HCT116 (cell line): ENCODE measurements around the gene COL19A1. TPM values are rescaled to one million over a fixed set of nuclear protein-coding genes. Genes with fewer than 3 reads are reported as not detected.

Experiments
- ATAC-seq: fragments of 200-7000 bp; cut with Tn5 transposase; 2 replicates; pipeline ENCODE4 v1.9.1; 2020; ENCODE audit warnings: mild to moderate bottlenecking, moderate library complexity
- BruUV-seq: library from RNA; stranded (reverse); fragments of 400-500 nt; replicated peaks from 2 replicates; lab custom pipeline; 2021; lab: Mats Ljungman, UMichigan
- CTCF ChIA-PET: fragments of 300-600 bp; sonication (Branson Sonifier 250); formaldehyde crosslinking; loops from one replicate; lab custom pipeline; 2021; ENCODE audit warnings: antibody characterized with exemption; lab: Charles Lee
- POLR2A ChIA-PET: fragments of 300-600, 350-600 bp; sonication (Branson Sonifier 250); formaldehyde crosslinking; loops from one replicate; lab custom pipeline; 2021; ENCODE audit warnings: antibody characterized with exemption; lab: Charles Lee
- RAD21 ChIA-PET, 2 experiments: fragments of 300-600 bp; sonication (Branson Sonifier 250); formaldehyde crosslinking; loops; one replicate each; lab custom pipeline; 2023; ENCODE audit warnings: low total read pairs in 2 of 2; ENCODE audit not compliant: uncharacterized antibody in 2 of 2, unreplicated experiment in 2 of 2, low non-redundant PET in 1 of 2; lab: Charles Lee
- DNase-seq: peaks from one replicate; pipeline ENCODE4 v3.0.0-alpha.2; 2010; ENCODE audit warnings: low read depth, low spot score
- H2AFZ ChIP-seq: fragments of 200-600 bp; shearing (Covaris generic), sonication (generic); 2 replicates; pipeline ENCODE4 v1.6.1; 2017; ENCODE audit warnings: low read depth, mixed run types, mixed read lengths, antibody characterized with exemption, low read length; ENCODE audit not compliant: poor library complexity, severe bottlenecking
- H3K27ac ChIP-seq: 2 replicates; pipeline ENCODE4 v1.5.1; 2012; ENCODE audit warnings: low read depth, low read length
- H3K27me3 ChIP-seq: fragments of 200-600 bp; sonication (generic); 2 replicates; pipeline ENCODE4 v1.6.1; 2016; ENCODE audit warnings: mixed run types, low read length, mixed read lengths; ENCODE audit not compliant: insufficient read depth
- H3K36me3 ChIP-seq, 2 experiments: fragments of 200-500 bp in 1 of 2; fragments of 200-600 bp in 1 of 2; sonication (Bioruptor generic) in 1 of 2; sonication (generic) in 1 of 2; 2 replicates each; pipeline versions ENCODE4 v1.5.1 to v1.6.1; 2014 to 2016; ENCODE audit warnings: low read length in 2 of 2, inconsistent platforms in 1 of 2, mixed read lengths in 1 of 2, mixed run types in 1 of 2; ENCODE audit not compliant: insufficient read depth in 2 of 2, control insufficient read depth in 1 of 2
- H3K4me1 ChIP-seq, 2 experiments: fragments of 200-600 bp in 1 of 2; sonication (generic) in 1 of 2; 2 replicates each; pipeline versions ENCODE4 v1.5.1 to v1.6.1; 2012 to 2017; ENCODE audit warnings: low read length in 2 of 2, inconsistent platforms in 1 of 2, mild to moderate bottlenecking in 1 of 2, mixed read lengths in 1 of 2, mixed run types in 1 of 2, moderate library complexity in 1 of 2; ENCODE audit not compliant: insufficient read depth in 2 of 2, control insufficient read depth in 1 of 2
- H3K4me2 ChIP-seq: fragments of 200-600 bp; sonication (generic); 2 replicates; pipeline ENCODE4 v1.6.1; 2017; ENCODE audit warnings: mixed run types, low read length, mixed read lengths
- H3K4me3 ChIP-seq, 2 experiments: fragments of 200-600 bp in 1 of 2; sonication (generic) in 1 of 2; replicated peaks in 1 of 2; 2 replicates each; pipeline ENCODE4 v1.5.1; 2011 to 2016; ENCODE audit warnings: low read length in 2 of 2, control low read depth in 1 of 2, low read depth in 1 of 2, mild to moderate bottlenecking in 1 of 2, mixed read lengths in 1 of 2, mixed run types in 1 of 2
- H3K79me2 ChIP-seq: fragments of 200-600 bp; sonication (generic); 2 replicates; pipeline ENCODE4 v1.6.1; 2017; ENCODE audit warnings: mild to moderate bottlenecking, mixed run types, low read length, moderate library complexity, mixed read lengths; ENCODE audit not compliant: insufficient read depth
- H3K9ac ChIP-seq: fragments of 200-600 bp; sonication (generic); 2 replicates; pipeline ENCODE4 v1.6.1; 2016; ENCODE audit warnings: low read length, mixed read lengths
- H3K9me2 ChIP-seq: fragments of 200-600 bp; sonication (generic), shearing (Covaris generic); 2 replicates; pipeline ENCODE4 v1.6.1; 2017; ENCODE audit warnings: mixed run types, mild to moderate bottlenecking, moderate library complexity; ENCODE audit not compliant: insufficient read depth
- H3K9me3 ChIP-seq, 2 experiments: fragments of 200-500 bp in 1 of 2; fragments of 200-600 bp in 1 of 2; sonication (Bioruptor generic) in 1 of 2; sonication (generic) in 1 of 2; 2 replicates each; pipeline ENCODE4 v1.6.1; 2014 to 2017; ENCODE audit warnings: low read length in 2 of 2, mixed read lengths in 2 of 2, inconsistent platforms in 1 of 2, low read depth in 1 of 2, mild to moderate bottlenecking in 1 of 2, mixed run types in 1 of 2, moderate library complexity in 1 of 2; ENCODE audit not compliant: control insufficient read depth in 1 of 2, insufficient read depth in 1 of 2
- H4K20me1 ChIP-seq: fragments of 200-600 bp; sonication (generic), shearing (Covaris generic); 2 replicates; pipeline ENCODE4 v1.6.1; 2017; ENCODE audit warnings: mixed run types, mild to moderate bottlenecking, moderate library complexity; ENCODE audit not compliant: insufficient read depth
- CBX3 ChIP-seq: IDR thresholded peaks from 2 replicates; pipeline ENCODE4 v1.6.1; 2012; ENCODE audit warnings: low read depth
- CEBPB ChIP-seq: IDR thresholded peaks from 2 replicates; pipeline ENCODE4 v1.6.1; 2012; ENCODE audit warnings: low read depth
- EGR1 ChIP-seq: IDR thresholded peaks from 2 replicates; pipeline ENCODE4 v1.6.1; 2012; ENCODE audit warnings: low read depth
- ELF1 ChIP-seq: IDR thresholded peaks from 2 replicates; pipeline ENCODE4 v1.6.1; 2012; ENCODE audit warnings: low read depth, borderline replicate concordance
- EZH2 ChIP-seq: fragments of 200-600 bp; sonication (generic); IDR thresholded peaks from 2 replicates; pipeline ENCODE4 v1.6.1; 2017; ENCODE audit warnings: antibody characterized with exemption, mixed run types
- EZH2phosphoT487 ChIP-seq: fragments of 200-600 bp; IDR thresholded peaks from 2 replicates; pipeline ENCODE4 v1.6.1; 2018; ENCODE audit warnings: antibody characterized with exemption, borderline replicate concordance
- FOSL1 ChIP-seq: IDR thresholded peaks from 2 replicates; pipeline ENCODE4 v1.6.1; 2012; ENCODE audit warnings: low read depth
- JUND ChIP-seq: IDR thresholded peaks from 2 replicates; pipeline ENCODE4 v1.6.1; 2012
- POLR2AphosphoS5 ChIP-seq: IDR thresholded peaks from 2 replicates; pipeline ENCODE4 v1.6.1; 2011; ENCODE audit warnings: mild to moderate bottlenecking, low read depth, low read length, moderate library complexity
- RAD21 ChIP-seq: IDR thresholded peaks from 2 replicates; pipeline ENCODE4 v1.6.1; 2012; ENCODE audit warnings: low read depth, mild to moderate bottlenecking
- SP1 ChIP-seq: IDR thresholded peaks from 2 replicates; pipeline ENCODE4 v1.6.1; 2012; ENCODE audit warnings: low read depth
- SRF ChIP-seq: IDR thresholded peaks from 2 replicates; pipeline ENCODE4 v1.6.1; 2012; ENCODE audit warnings: low read depth
- TCF7L2 ChIP-seq: IDR thresholded peaks from 2 replicates; pipeline ENCODE4 v1.7.0; 2011; ENCODE audit warnings: borderline replicate concordance, inconsistent platforms; ENCODE audit not compliant: insufficient read depth, insufficient read length; ENCODE audit errors: extremely low read depth
- YY1 ChIP-seq: IDR thresholded peaks from 2 replicates; pipeline ENCODE4 v1.6.1; 2011; ENCODE audit warnings: low read length, low read depth, moderate library complexity, mild to moderate bottlenecking; ENCODE audit not compliant: insufficient replicate concordance; ENCODE audit errors: extremely low read depth
- ZFX ChIP-seq: fragments of 450-650 bp; IDR thresholded peaks from 2 replicates; pipeline ENCODE4 v1.6.1; 2017
- intact Hi-C: fragments of 100-400 bp; cut with micrococcal nuclease; formaldehyde crosslinking; loops from 2 replicates; pipeline ENCODE4 v1.10.0; 2022
- total RNA-seq: library from RNA; stranded (reverse); gene quantifications from one replicate; pipeline ENCODE4 v1.2.1, GENCODE V29; 2021; ENCODE audit not compliant: unreplicated experiment
- TF ChIP-seq, protein P1 (sequence below): IDR thresholded peaks from 2 replicates; pipeline ENCODE4 v1.6.1; 2012
- TF ChIP-seq, protein P2 (sequence below): IDR thresholded peaks from 2 replicates; pipeline ENCODE4 v1.6.1; 2012; ENCODE audit warnings: low read depth
- TF ChIP-seq, protein P3 (sequence below), 3 experiments: fragments of 200-600 bp in 1 of 3; sonication (generic) in 1 of 3; IDR thresholded peaks in 2 of 3; conservative IDR thresholded peaks in 1 of 3; 2 replicates each; pipeline ENCODE4 v1.5.1; 2012 to 2017; ENCODE audit warnings: low read depth in 2 of 3, low read length in 2 of 3, antibody characterized with exemption in 1 of 3, borderline replicate concordance in 1 of 3, control low read depth in 1 of 3, mild to moderate bottlenecking in 1 of 3, mixed read lengths in 1 of 3, mixed run types in 1 of 3, moderate library complexity in 1 of 3; ENCODE audit not compliant: insufficient read depth in 1 of 3
- TF ChIP-seq, protein P4 (sequence below): IDR thresholded peaks from 2 replicates; pipeline ENCODE4 v1.6.1; 2011; ENCODE audit warnings: mild to moderate bottlenecking, low read length, moderate library complexity; ENCODE audit not compliant: insufficient replicate concordance; ENCODE audit errors: extremely low read depth
- TF ChIP-seq, protein P5 (sequence below): IDR thresholded peaks from 2 replicates; pipeline ENCODE4 v1.6.1; 2012

COL19A1 gene
- total RNA-seq, 1 experiment from 2014 or later, result not detected

DNA sequence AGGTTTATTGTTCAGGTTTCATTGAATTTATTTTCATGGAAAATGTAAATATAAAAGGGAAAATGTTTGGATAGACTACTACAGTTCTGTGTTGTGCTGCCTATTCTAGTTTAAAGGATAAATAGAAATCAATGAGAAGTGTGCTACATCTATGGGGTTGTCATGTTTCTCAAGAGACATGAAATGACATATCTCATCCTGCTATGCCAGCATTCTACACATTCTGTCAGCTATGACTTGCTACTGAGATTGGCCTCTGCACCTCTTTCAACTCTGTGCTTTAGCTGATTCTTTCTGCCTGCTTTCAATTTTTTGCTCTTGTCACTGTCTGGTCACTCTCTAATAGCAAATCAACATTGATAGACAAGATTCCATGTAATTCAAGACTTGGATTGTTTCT, 33.8 kb upstream of the COL19A1 start:
- no TSS peak for BruUV-seq
- Histone ChIP-seq H3K4me1 (no peaks in the 10 kb centered on the region), H3K79me2 (no peaks in the 10 kb centered on the region), H3K36me3 (no peaks in the 10 kb centered on the region), H3K9me2 (no peaks in the 10 kb centered on the region), H3K27me3 (0 out of 2 replicates have a peak, but pooled peaks cover 3% of the 10 kb centered on the region), H3K27ac (no peak overlapping the region), H3K4me3 (no peak overlapping the region), H3K4me2 (no peak overlapping the region), H2AFZ (no peak overlapping the region), H4K20me1 (no peaks in the 10 kb centered on the region), H3K9ac (no peak overlapping the region), H3K9me3 (no peaks in the 10 kb centered on the region)
- ATAC-seq (no peak), DNase-seq (no peak)
- intact Hi-C loops, result loop anchor here (10.0 kb wide), 1 partner anchor 332 kb away; no protein-coding TSS in a partner anchor
- ChIA-PET CTCF (no interaction called here), RAD21 (no interaction called here), POLR2A (no interaction called here)
- TF ChIP-seq, protein P1, sequence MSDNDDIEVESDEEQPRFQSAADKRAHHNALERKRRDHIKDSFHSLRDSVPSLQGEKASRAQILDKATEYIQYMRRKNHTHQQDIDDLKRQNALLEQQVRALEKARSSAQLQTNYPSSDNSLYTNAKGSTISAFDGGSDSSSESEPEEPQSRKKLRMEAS, result no peak
- TF ChIP-seq EZH2 (no peak), ZFX (no peak), POLR2AphosphoS5 (no peak), FOSL1 (no peak), EGR1 (no peak), TCF7L2 (no peak), EZH2phosphoT487 (no peak), CEBPB (no peak), ELF1 (no peak), SP1 (no peak), RAD21 (no peak), SRF (no peak), CBX3 (no peak), JUND (no peak), YY1 (no peak)
- TF ChIP-seq, protein P2, sequence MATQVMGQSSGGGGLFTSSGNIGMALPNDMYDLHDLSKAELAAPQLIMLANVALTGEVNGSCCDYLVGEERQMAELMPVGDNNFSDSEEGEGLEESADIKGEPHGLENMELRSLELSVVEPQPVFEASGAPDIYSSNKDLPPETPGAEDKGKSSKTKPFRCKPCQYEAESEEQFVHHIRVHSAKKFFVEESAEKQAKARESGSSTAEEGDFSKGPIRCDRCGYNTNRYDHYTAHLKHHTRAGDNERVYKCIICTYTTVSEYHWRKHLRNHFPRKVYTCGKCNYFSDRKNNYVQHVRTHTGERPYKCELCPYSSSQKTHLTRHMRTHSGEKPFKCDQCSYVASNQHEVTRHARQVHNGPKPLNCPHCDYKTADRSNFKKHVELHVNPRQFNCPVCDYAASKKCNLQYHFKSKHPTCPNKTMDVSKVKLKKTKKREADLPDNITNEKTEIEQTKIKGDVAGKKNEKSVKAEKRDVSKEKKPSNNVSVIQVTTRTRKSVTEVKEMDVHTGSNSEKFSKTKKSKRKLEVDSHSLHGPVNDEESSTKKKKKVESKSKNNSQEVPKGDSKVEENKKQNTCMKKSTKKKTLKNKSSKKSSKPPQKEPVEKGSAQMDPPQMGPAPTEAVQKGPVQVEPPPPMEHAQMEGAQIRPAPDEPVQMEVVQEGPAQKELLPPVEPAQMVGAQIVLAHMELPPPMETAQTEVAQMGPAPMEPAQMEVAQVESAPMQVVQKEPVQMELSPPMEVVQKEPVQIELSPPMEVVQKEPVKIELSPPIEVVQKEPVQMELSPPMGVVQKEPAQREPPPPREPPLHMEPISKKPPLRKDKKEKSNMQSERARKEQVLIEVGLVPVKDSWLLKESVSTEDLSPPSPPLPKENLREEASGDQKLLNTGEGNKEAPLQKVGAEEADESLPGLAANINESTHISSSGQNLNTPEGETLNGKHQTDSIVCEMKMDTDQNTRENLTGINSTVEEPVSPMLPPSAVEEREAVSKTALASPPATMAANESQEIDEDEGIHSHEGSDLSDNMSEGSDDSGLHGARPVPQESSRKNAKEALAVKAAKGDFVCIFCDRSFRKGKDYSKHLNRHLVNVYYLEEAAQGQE, result no peak
- TF ChIP-seq, protein P3, sequence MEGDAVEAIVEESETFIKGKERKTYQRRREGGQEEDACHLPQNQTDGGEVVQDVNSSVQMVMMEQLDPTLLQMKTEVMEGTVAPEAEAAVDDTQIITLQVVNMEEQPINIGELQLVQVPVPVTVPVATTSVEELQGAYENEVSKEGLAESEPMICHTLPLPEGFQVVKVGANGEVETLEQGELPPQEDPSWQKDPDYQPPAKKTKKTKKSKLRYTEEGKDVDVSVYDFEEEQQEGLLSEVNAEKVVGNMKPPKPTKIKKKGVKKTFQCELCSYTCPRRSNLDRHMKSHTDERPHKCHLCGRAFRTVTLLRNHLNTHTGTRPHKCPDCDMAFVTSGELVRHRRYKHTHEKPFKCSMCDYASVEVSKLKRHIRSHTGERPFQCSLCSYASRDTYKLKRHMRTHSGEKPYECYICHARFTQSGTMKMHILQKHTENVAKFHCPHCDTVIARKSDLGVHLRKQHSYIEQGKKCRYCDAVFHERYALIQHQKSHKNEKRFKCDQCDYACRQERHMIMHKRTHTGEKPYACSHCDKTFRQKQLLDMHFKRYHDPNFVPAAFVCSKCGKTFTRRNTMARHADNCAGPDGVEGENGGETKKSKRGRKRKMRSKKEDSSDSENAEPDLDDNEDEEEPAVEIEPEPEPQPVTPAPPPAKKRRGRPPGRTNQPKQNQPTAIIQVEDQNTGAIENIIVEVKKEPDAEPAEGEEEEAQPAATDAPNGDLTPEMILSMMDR (IDR thresholded peaks at IDR 0.05 in 2 of 3, conservative IDR thresholded peaks at IDR 0.05 in 1 of 3; ENCODE audit: borderline replicate concordance in 1 of 3, insufficient read depth in 1 of 3, low read depth in 2 of 3, low read length in 2 of 3), result no peak
- TF ChIP-seq, protein P4, sequence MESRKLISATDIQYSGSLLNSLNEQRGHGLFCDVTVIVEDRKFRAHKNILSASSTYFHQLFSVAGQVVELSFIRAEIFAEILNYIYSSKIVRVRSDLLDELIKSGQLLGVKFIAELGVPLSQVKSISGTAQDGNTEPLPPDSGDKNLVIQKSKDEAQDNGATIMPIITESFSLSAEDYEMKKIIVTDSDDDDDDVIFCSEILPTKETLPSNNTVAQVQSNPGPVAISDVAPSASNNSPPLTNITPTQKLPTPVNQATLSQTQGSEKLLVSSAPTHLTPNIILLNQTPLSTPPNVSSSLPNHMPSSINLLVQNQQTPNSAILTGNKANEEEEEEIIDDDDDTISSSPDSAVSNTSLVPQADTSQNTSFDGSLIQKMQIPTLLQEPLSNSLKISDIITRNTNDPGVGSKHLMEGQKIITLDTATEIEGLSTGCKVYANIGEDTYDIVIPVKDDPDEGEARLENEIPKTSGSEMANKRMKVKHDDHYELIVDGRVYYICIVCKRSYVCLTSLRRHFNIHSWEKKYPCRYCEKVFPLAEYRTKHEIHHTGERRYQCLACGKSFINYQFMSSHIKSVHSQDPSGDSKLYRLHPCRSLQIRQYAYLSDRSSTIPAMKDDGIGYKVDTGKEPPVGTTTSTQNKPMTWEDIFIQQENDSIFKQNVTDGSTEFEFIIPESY, result no peak
- TF ChIP-seq, protein P5, sequence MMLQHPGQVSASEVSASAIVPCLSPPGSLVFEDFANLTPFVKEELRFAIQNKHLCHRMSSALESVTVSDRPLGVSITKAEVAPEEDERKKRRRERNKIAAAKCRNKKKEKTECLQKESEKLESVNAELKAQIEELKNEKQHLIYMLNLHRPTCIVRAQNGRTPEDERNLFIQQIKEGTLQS, result no peak
- TF ChIP-seq, all 23 proteins: peak for 0
